RWPE1 (cell line): ENCODE data around the gene RAPGEF5.

Experiments
- CTCF ChIA-PET: fragments of 350-600 bp; sonication (Branson Sonifier 250); formaldehyde crosslinking; extraction: SDS; loops from one replicate; lab custom pipeline; 2021; lab: Yijun Ruan, JAX
- POLR2A ChIA-PET: fragments of 400-600 bp; formaldehyde crosslinking; extraction: SDS; loops from one replicate; lab custom pipeline; 2020; ENCODE audit warnings: antibody characterized with exemption; ENCODE audit not compliant: low non-redundant PET; lab: Yijun Ruan, JAX
- DNase-seq: peaks from one replicate; pipeline ENCODE4 v3.0.0; 2012; ENCODE audit warnings: low spot score
- H3K27ac ChIP-seq: fragments of 450-650 bp; 2 replicates; pipeline ENCODE4 v1.5.1; 2017
- CTCF ChIP-seq: fragments of 450-650 bp; conservative IDR thresholded peaks from 2 replicates; pipeline ENCODE4 v1.5.1; 2017; ENCODE audit warnings: low read depth, mild to moderate bottlenecking

RAPGEF5 gene

DNA sequence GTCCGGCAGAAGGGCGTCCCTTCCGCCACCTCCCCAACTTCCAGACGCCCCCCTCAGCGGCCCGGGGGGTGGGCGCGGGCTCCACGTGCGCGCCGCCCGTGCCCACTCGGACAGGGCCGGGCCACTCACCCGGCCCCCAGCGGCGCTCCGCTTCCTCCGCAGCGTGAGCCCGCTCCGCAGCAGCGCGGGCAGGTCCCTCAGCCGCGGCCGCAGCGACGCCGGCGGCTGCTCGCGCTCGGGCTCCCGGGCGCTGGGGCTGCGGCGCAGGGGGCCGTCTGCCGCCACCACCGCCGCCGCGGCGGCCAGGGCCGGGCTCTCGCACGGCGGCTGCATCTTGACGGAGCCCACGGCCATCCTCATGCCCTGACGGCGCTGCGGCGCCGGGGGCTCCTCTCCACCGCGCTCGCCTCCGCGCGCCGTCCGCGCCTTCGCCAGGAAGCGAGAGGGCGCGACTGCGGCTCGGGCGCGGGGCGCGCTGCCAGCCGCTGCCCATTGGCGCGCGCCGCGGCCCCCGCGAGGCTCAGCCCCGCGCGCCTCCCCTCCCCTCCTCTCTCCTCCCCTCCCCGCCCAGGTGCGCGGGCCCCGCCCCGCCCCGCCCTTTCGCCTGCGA is at the start of gene RAPGEF5:
Gene RAPGEF5, minus strand, starts transcription at position 454 of the 610 bp plus-strand sequence. Its CDS starts 94 bp downstream, at position 360.
- no peak for TF ChIP-seq CTCF
- DNase-seq: peak; percentile 89
- peak within 1 kb of the TSS; percentile 99 for H3K27ac ChIP-seq
- POLR2A ChIA-PET: interaction anchor here (0.5 to 1.1 kb wide), 2 partner anchors 19 to 105 kb away, joined by 3 to 4 read pairs; no protein-coding TSS in a partner anchor
- CTCF ChIA-PET: interaction anchor here (0.6 to 0.7 kb wide), 4 partner anchors 10 to 124 kb away, joined by 3 to 5 read pairs (median 4); no protein-coding TSS in a partner anchor

GRCh38 chr7:22406715-22407114 is 49.8 kb upstream of the RAPGEF5 start:
- H3K27ac ChIP-seq: no peak overlapping the region
- POLR2A ChIA-PET: no interaction called here
- TF ChIP-seq CTCF: no peak
- CTCF ChIA-PET: interaction anchor here (0.6 kb wide), 1 partner anchor 260 kb away, joined by 5 read pairs; no protein-coding TSS in a partner anchor
- DNase-seq: no peak

DNA sequence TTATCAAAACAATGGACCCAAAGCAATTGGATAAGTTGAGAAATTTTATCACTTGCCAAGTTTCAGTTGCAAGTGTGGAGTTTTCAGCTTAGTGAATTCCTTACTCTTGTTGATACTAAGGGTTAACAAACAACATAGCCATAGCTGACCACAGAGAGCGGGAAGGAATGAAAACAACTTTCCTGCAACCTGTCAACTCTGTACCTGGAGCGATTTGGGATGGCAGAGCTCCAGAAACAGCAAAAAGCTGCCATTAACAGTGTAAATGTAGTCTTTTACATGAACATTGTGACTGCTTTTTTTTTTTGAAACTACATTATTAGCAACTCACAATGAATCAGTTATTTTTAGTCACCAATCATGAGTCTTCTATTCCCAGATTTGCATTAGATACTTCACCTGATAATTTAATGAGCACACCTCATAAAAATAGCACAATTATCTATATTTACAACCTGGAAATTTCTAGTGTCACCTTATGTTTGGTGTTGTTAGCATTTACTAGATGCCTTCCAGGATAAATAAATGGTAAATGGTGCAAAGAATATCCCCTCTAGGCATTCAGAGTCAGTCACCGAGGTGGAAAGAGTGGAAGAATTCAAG is 47.6 kb upstream of the RAPGEF5 start:
- POLR2A ChIA-PET: no interaction called here
- TF ChIP-seq CTCF: no peak
- CTCF ChIA-PET: no interaction called here
- no peak overlapping the region for H3K27ac ChIP-seq
- no peak for DNase-seq

DNA sequence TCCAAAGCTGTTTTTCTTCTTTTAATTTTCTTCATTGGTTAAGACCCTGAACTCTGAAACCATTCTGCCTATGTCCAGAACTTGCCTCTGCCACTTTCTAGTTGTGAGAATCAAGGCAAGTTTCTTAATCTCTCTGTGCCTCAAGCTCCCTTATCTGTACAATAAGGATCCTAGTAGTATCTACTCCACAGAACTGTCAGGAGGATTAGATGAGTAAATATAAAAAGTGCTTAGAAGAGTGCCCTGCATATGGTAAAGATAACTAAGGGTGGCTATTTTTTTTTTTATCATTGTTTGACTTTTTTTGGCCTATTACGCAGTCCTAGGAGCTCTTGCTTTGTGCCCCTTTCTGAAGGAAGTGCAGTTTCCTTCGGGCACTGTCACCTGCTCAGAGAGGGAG is 46.4 kb upstream of the RAPGEF5 start:
- ChIA-PET CTCF (interaction anchor here (0.6 kb wide), 1 partner anchor 387 kb away, joined by 4 read pairs; no protein-coding TSS in a partner anchor), POLR2A (no interaction called here)
- TF ChIP-seq CTCF: no peak
- no peak overlapping the region for H3K27ac ChIP-seq
- DNase-seq: no peak

GRCh38 chr7:22402250-22402649 is 45.3 kb upstream of the RAPGEF5 start:
- no peak for DNase-seq
- POLR2A ChIA-PET: no interaction called here
- CTCF ChIA-PET: no interaction called here
- TF ChIP-seq CTCF: no peak
- peak overlapping the region; percentile 62 for H3K27ac ChIP-seq

- DNase-seq: no peak
- ChIA-PET POLR2A (no interaction called here), CTCF (no interaction called here)
- TF ChIP-seq CTCF: no peak
- H3K27ac ChIP-seq: no peak overlapping the region
Observed at GRCh38 chr7:22400936-22401553, 44.1 kb upstream of the RAPGEF5 start.
